ENCODE measurements around the gene ITGA8. TPM values are rescaled to one million over a fixed set of nuclear protein-coding genes. Genes with fewer than 3 reads are reported as not detected.
"Not testable (repeated sequence)": the region's sequence is repeated elsewhere in the genome, so short reads cannot be mapped to it uniquely, and the experiment has no call there.

The ITGA8 gene
- total RNA-seq, 1 donor from 2014 or later: 23.4 TPM

GRCh38 chr10:15540727-15541126 is 179.0 kb downstream of the ITGA8 start:
- H3K4me3 ChIP-seq: no peak overlapping the region
- no peaks in the 10 kb centered on the region for H3K27me3 ChIP-seq (ENCODE audit: low read depth)
- no peak for DNase-seq
- no peaks in the 10 kb centered on the region for H3K4me1 ChIP-seq
- ATAC-seq: no peak
- no peak overlapping the region for H3K27ac ChIP-seq
- intact Hi-C loops (cut with DNase I): no loop called here
- no peaks in the 10 kb centered on the region for H3K9me3 ChIP-seq
- no peak for TF ChIP-seq CTCF (IDR thresholded peaks at IDR 0.05)
- no peaks in the 10 kb centered on the region for H3K36me3 ChIP-seq

DNA sequence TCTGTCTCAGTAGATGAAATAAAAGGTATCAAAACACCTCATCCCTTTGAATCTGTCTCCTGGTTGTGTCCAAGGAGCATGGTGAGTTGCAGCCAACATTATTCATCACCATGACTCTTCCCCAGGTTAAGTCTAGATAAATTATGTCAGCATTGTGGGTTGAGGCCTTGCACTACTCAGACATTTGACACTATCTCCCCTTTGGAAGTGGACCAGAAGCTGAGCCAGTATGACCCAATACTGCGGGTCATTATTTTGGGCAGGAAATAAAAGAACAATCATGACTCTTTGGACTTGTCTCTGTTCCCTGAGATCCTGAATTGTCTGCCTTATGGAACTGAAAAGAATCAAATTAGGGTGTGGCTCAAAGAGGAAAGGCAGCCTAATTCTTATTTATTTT is 180.5 kb downstream of the ITGA8 start:
- Histone ChIP-seq H3K36me3 (no peaks in the 10 kb centered on the region), H3K27ac (no peak overlapping the region), H3K9me3 (no peaks in the 10 kb centered on the region), H3K4me1 (no peaks in the 10 kb centered on the region), H3K27me3 (ENCODE audit: low read depth) (no peaks in the 10 kb centered on the region), H3K4me3 (no peak overlapping the region)
- ATAC-seq: no peak
- no peak for DNase-seq
- intact Hi-C loops (cut with DNase I): no loop called here
- TF ChIP-seq CTCF (IDR thresholded peaks at IDR 0.05): no peak

- ATAC-seq; DNase-seq; H3K4me1 ChIP-seq; H3K27ac ChIP-seq; H3K27me3 ChIP-seq (ENCODE audit: low read depth); H3K36me3 ChIP-seq; intact Hi-C loops (cut with DNase I); H3K9me3 ChIP-seq; H3K4me3 ChIP-seq: not testable (repeated sequence)
Observed at GRCh38 chr10:15534928-15535538, 184.7 kb downstream of the ITGA8 start.

GRCh38 chr10:15531927-15532722 is 187.6 kb downstream of the ITGA8 start:
- TF ChIP-seq CTCF (IDR thresholded peaks at IDR 0.05): no peak
- intact Hi-C loops (cut with DNase I): no loop called here
- no peak for DNase-seq
- no peak overlapping the region for H3K4me3 ChIP-seq
- no peaks in the 10 kb centered on the region for H3K4me1 ChIP-seq
- H3K36me3 ChIP-seq: no peaks in the 10 kb centered on the region
- no peak overlapping the region for H3K27ac ChIP-seq
- no peaks in the 10 kb centered on the region for H3K27me3 ChIP-seq (ENCODE audit: low read depth)
- ATAC-seq: no peak
- no peaks in the 10 kb centered on the region for H3K9me3 ChIP-seq

DNA sequence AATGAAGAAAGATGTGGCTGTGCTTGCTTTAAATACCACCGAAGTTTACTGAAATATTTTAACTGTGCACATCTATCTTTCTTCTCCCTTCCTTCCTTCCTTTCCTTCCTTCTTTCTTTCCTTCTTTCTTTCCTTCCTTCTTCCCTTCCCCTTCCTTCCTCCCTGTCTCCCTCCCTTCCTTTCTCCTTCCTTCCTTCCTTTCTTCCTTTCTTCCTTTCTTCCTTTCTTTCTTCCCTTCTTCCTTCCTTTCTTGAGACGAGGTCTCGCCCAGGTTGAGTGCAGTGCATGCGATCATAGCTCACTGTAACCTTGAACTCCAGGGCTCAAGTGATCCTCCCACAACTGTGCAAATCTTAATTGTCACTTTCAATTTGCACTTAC is 190.9 kb downstream of the ITGA8 start:
- intact Hi-C loops (cut with DNase I): no loop called here

More for the DNA sequence above, 190.9 kb downstream of the ITGA8 start:
- Histone ChIP-seq H3K36me3 (no peaks in the 10 kb centered on the region), H3K27me3 (ENCODE audit: low read depth) (no peaks in the 10 kb centered on the region), H3K4me1 (no peaks in the 10 kb centered on the region), H3K27ac (no peak overlapping the region), H3K4me3 (no peak overlapping the region), H3K9me3 (no peaks in the 10 kb centered on the region)
- no peak for ATAC-seq
- no peak for DNase-seq
- TF ChIP-seq CTCF (IDR thresholded peaks at IDR 0.05): no peak

Measured in lower lobe of right lung (tissue), 2 donors.